HG03103 (cell line): ENCODE results near the gene C1QTNF9B.

Experiments used
- ATAC-seq: cut with Tn5 transposase; IDR thresholded peaks from one replicate; pipeline ENCODE4 v1.9.1; 2021; ENCODE audit warnings: low read depth; ENCODE audit not compliant: unreplicated experiment

The C1QTNF9B gene

DNA sequence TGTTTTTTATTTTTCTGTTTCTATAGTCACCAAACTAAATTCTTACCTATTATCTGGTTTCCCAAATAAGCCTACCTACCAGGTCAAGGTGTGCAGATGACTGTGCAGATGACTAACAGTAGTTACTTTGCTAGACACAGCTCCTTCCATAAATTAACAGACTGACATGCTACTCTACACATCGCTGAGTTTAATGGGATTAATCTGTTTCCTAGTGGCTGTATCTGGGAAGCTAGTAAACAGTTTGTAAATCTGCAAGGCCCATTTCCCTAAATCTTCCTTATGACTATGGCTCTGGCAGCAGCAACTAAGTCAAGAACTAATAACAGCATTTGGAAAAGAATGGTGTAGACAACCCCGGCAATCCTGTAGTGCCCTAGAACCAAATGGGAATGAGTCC is 36.0 kb downstream of the C1QTNF9B start:
- no peak for ATAC-seq

DNA sequence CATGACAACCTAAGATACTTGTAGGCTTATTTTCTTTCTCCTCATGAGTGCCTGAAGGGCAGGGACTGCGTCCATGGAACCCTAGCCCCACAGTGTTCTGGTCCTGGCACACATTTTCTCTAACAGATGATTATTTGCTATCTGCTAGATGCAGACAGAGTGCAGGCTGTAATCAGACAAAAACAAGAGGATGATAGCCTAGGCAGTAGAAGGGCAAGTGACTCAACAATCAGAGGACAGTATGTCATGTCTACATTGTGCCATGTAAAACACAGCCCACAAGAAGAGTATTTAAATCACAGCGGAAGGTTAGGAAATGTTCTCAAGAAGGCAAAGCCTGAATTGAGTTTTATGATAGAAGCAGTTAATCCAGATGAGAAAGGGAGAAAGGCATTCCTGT is 37.4 kb downstream of the C1QTNF9B start:
- ATAC-seq, result no peak

- no peak for ATAC-seq
Measured at GRCh38 chr13:23859455-23859854, 37.8 kb downstream of the C1QTNF9B start.

DNA sequence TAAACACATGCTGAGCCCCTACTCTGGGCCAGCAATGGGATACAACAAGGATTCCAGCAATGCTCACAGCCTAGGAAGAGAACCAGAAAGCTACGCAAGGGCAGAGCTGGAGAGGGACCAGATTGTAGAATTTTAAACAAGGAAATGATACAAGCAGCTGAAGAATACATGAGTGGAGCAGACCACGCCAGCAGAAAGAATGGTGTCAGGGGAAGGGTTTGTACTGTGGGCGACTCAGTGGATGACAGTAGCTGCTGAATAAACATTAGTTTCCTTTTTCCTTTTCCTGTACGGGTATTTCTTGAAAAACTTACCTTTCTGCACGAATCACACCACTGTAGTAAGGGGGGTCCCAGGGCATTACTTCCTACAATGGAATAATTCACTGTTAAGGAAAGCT is 38.8 kb downstream of the C1QTNF9B start:
- ATAC-seq, result no peak

- no peak for ATAC-seq
Measured at GRCh38 chr13:23856008-23856750, 41.1 kb downstream of the C1QTNF9B start.

DNA sequence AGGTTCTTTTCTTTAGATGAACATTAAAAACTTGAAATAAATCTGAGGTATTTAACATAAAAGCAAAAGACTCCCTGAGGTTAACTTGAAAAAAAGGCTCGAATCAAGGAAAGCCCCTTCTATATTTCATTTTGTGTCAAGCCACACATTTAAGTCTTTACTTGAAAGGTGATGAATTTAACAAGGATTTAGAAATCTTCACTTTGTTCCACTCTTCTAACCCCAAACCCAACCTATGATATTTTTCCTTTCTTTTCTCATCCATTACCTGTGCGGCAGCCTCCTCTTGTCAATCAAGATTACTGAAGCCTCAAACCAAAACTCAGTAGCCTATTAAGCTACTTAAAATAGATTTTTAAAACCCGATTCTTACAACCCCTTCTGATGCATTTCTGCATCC is 41.9 kb downstream of the C1QTNF9B start:
- ATAC-seq, result no peak

- ATAC-seq, result no peak
Measured at GRCh38 chr13:23852351-23852750, 45.0 kb downstream of the C1QTNF9B start.

- ATAC-seq, result no peak
Measured at GRCh38 chr13:23851106-23851505, 46.2 kb downstream of the C1QTNF9B start.

- ATAC-seq, result no peak
Measured at GRCh38 chr13:23850134-23850533, 47.2 kb downstream of the C1QTNF9B start.

DNA sequence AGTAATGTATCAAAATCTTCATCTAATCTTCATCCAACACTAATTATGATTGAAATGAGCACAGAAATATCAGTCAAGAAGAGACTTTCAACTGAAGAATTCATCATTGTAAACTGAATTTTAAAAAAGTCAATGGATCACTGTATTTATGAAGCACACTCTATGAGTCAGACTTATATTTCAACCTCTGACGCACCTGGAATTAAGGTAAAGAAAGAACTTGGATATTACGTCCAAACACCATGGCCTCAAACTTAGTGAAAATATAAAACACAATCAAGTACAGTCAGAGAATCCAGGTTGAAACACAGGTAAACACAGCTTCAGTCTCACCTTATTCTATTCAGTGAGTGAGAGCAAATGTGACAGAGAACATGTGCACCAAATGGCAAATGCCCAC is 47.6 kb downstream of the C1QTNF9B start:
- ATAC-seq, result no peak

GRCh38 chr13:23848646-23849141 is 48.6 kb downstream of the C1QTNF9B start:
- no peak for ATAC-seq

DNA sequence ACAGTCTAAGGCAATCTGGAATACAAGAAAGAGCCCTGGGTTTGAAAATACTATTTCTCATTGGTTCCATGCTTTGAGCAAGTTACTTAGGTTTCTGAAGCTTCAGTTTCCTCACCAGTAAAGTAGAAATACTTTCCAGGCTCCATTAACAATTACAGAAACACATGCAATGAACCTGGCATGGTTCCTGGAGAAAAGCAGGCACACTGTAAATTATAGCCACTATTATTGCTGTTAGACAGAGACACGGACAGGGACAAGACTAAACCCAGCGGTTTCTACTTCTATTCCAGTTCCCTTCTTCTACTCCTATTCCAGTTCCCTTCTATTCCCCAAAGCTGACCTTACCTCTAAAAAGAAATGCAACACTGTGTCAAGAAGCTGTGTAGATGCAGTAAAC is 49.3 kb downstream of the C1QTNF9B start:
- ATAC-seq, result no peak

DNA sequence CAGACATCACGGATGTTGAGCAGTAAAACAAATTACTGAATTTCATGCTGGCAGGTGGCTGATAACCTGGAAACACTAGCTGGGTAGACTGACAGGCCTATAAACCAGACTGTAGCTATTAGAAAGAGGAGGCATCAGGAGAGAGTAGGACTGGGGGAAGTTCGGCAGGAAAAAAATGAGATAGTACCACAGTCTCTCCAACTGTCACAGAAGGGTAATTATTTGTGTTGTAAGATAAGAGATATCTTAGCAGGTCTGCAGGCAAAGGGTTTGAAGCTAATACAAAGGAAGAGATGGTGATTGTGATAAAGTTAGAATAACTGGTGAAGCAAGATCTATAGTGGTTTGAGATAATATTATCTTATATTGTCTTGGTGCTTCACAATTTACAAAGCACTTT is 49.8 kb downstream of the C1QTNF9B start:
- ATAC-seq, result no peak

DNA sequence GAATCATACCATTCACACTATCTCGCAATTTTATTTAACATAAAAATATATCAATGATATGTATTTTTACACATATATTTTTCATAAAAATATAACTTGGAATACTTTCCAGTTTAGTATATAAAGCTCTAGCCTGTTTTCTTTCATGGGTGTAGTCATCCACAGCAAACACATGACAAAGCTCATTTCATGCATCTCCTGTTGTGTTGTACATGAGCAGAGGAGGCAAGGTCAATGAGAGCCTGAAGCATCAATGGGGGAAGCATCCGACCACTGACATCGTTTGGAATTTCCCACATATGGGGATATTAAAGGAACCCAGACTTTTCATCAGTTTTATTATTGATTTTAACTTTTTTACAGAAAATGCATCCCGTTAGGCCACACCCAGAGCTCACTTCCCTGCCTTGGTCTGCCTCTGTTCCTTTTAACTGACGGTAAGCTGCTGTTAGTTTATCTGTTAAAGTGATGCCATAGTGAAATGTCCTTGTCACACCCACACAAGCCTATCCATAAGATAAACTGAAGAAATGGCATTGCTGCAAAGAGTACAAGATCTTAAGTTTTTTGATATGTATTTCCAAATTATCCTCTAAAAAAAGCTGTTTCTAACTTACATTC is 52.1 kb downstream of the C1QTNF9B start:
- no peak for ATAC-seq

- no peak for ATAC-seq
Measured at GRCh38 chr13:23844132-23844531, 53.2 kb downstream of the C1QTNF9B start.

DNA sequence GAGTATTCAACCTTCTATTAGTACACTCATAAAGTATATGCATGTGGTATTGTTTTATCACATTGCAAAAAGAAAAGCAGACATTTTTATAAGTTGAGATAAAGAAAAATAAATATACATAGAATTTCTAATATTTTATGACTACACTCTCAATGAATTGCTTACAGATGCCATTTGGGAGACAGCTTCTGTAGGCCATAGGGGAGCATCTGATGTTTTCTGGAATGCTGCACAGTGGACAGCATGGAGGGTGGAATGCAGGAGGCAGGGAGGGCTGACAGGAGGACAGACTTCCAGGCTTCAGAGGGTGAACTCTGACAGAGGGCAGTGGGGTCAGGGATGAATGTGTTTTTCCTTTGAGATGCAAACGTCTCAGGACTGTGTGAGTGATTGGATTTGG is 53.9 kb downstream of the C1QTNF9B start:
- ATAC-seq, result no peak

DNA sequence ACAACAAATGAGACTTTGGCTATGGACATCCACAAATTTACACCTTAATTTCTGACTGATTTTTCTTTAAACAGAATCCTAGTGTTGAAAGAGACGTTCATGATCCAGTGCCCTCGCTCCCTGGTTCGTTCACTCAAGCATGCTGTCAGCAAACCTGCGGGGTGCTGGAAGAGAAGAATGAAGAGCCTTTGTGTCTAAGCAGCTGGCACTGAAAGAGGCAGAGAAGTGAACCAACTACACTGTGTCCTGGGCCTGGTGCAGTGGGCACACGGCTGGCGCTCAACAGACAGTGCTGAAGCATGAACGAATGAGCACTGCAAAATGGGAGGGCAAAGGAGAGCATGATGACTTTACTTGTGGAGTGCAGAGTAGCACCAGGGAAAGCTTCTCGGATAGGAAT is 54.9 kb downstream of the C1QTNF9B start:
- no peak for ATAC-seq
